SH-SY5Y (cell line): ENCODE results near the gene SLC46A2.

ENCODE experiments used
- GATA2 ChIP-seq: IDR thresholded peaks from 2 replicates; pipeline ENCODE4 v1.6.1; 2011; ENCODE audit warnings: mild to moderate bottlenecking, low read depth, low read length
- GATA3 ChIP-seq: IDR thresholded peaks from 2 replicates; pipeline ENCODE4 v1.6.1; 2011; ENCODE audit warnings: low read depth, mild to moderate bottlenecking, low read length, moderate library complexity

The SLC46A2 gene

GRCh38 chr9:112890106-112891081 is at the start of gene SLC46A2:
SLC46A2 (minus strand) TSS chr9:112890876; CDS start chr9:112890681, 195 bp downstream.
- TF ChIP-seq GATA2 (no peak), GATA3 (no peak)

GRCh38 chr9:112939418-112939817 is 48.7 kb upstream of the SLC46A2 start:
- TF ChIP-seq GATA2 (no peak), GATA3 (no peak)

- TF ChIP-seq GATA2 (no peak), GATA3 (no peak)
These were observed 43.0 kb upstream of the SLC46A2 start for GRCh38 chr9:112933696-112934095.

- TF ChIP-seq GATA3 (no peak), GATA2 (no peak)
These were observed 34.5 kb upstream of the SLC46A2 start for GRCh38 chr9:112925058-112925641.

GRCh38 chr9:112921549-112921948 is 30.9 kb upstream of the SLC46A2 start:
- no peak for TF ChIP-seq GATA3
- TF ChIP-seq GATA2, result no peak

- TF ChIP-seq GATA2, result no peak
- no peak for TF ChIP-seq GATA3
These were observed 27.3 kb upstream of the SLC46A2 start for GRCh38 chr9:112917987-112918362.

GRCh38 chr9:112917047-112917986 is 26.6 kb upstream of the SLC46A2 start:
- TF ChIP-seq GATA3, result no peak
- TF ChIP-seq GATA2, result no peak

GRCh38 chr9:112914524-112914923 is 23.8 kb upstream of the SLC46A2 start:
- TF ChIP-seq GATA2 (no peak), GATA3 (no peak)

GRCh38 chr9:112913326-112913725 is 22.6 kb upstream of the SLC46A2 start:
- TF ChIP-seq GATA2, result no peak
- no peak for TF ChIP-seq GATA3

GRCh38 chr9:112912636-112913035 is 22.0 kb upstream of the SLC46A2 start:
- TF ChIP-seq GATA3 (no peak), GATA2 (no peak)

GRCh38 chr9:112911736-112912135 is 21.1 kb upstream of the SLC46A2 start:
- no peak for TF ChIP-seq GATA3
- TF ChIP-seq GATA2, result no peak

GRCh38 chr9:112905084-112905483 is 14.4 kb upstream of the SLC46A2 start:
- TF ChIP-seq GATA2 (no peak), GATA3 (no peak)

GRCh38 chr9:112900901-112901300 is 10.2 kb upstream of the SLC46A2 start:
- TF ChIP-seq GATA2 (no peak), GATA3 (no peak)

- TF ChIP-seq GATA2, result no peak
- TF ChIP-seq GATA3, result no peak
These were observed 9.8 kb upstream of the SLC46A2 start for GRCh38 chr9:112900488-112900887.

GRCh38 chr9:112898872-112899311 is 8.2 kb upstream of the SLC46A2 start:
- TF ChIP-seq GATA3, result no peak
- no peak for TF ChIP-seq GATA2
